Omental fat pad (tissue), 4 donors: Measurements from ENCODE around the gene ATXN3. TPM values are rescaled to one million over a fixed set of nuclear protein-coding genes. Genes with fewer than 3 reads are reported as not detected.

ENCODE experiments used
- ATAC-seq: fragments of 150-250 bp; one replicate; pipeline ENCODE4 v1.9.1; 2016; ENCODE audit warnings: mild to moderate bottlenecking, moderate library complexity; ENCODE audit not compliant: low FRiP score
- DNase-seq: peaks from one replicate; pipeline ENCODE4 v3.0.0-alpha.2; 2019; ENCODE audit warnings: low spot score
- CTCF ChIP-seq, 3 donors: fragments of 450-650 bp; IDR thresholded peaks; one replicate each; pipeline ENCODE4 v1.5.1; 2016 to 2017; ENCODE audit warnings: antibody characterized with exemption in 3 of 3, mild to moderate bottlenecking in 3 of 3, moderate library complexity in 2 of 3
- total RNA-seq, 4 donors: library from RNA; depleted of rRNA; stranded (reverse); fragments of >200 nt; gene quantifications; one replicate each; pipeline ENCODE4 v1.1.0, GENCODE V29; 2016

ATXN3 gene
- total RNA-seq, 4 donors from 2014 or later = 23.4 to 37.9 (median 36.4) TPM

GRCh38 chr14:92108345-92109254, 2.2 kb upstream of the ATXN3 start:
- ATAC-seq (no peak), DNase-seq (no peak)
- TF ChIP-seq CTCF (IDR thresholded peaks at IDR 0.05) = no peak

GRCh38 chr14:92105893-92106142, 564 bp downstream of the ATXN3 start:
- ATAC-seq = peak; percentile 19
- TF ChIP-seq CTCF (IDR thresholded peaks at IDR 0.05) = no peak
- DNase-seq = no peak

GRCh38 chr14:92105073-92105892, 1.1 kb downstream of the ATXN3 start:
- DNase-seq = no peak
- ATAC-seq = peak; percentile 4
- no peak for TF ChIP-seq CTCF (IDR thresholded peaks at IDR 0.05)

- no peak for ATAC-seq
Observed at GRCh38 chr14:92103363-92103989, 2.9 kb downstream of the ATXN3 start.

GRCh38 chr14:92099802-92100201, 6.6 kb downstream of the ATXN3 start:
- ATAC-seq = no peak

More at GRCh38 chr14:92103363-92103989, 2.9 kb downstream of the ATXN3 start:
- DNase-seq = no peak
- TF ChIP-seq CTCF (IDR thresholded peaks at IDR 0.05) = no peak

GRCh38 chr14:92093320-92093719, 13.1 kb downstream of the ATXN3 start:
- ATAC-seq (no peak), DNase-seq (no peak)
- no peak for TF ChIP-seq CTCF (IDR thresholded peaks at IDR 0.05)

More at GRCh38 chr14:92099802-92100201, 6.6 kb downstream of the ATXN3 start:
- no peak for DNase-seq
- TF ChIP-seq CTCF (IDR thresholded peaks at IDR 0.05) = no peak
